Kidney (tissue), 14 donors: ENCODE data around the gene SMG7. TPM values are rescaled to one million over a fixed set of nuclear protein-coding genes. Genes with fewer than 3 reads are reported as not detected.
A peak's percentile ranks its signal among the peaks of the same experiment; 100 is the strongest.

ENCODE experiments used
- DNase-seq, 5 donors: peaks; one replicate each; pipeline ENCODE4 v3.0.0-alpha.2; 2013 to 2020
- FAIRE-seq: peaks from 2 replicates; lab custom pipeline; 2012; peaks lifted over from hg19 to GRCh38; lab: Jason Lieb, UNC
- H3K27ac ChIP-seq, 2 donors: one replicate each; pipeline ENCODE4 v1.7.0; 2013; ENCODE audit warnings: low read depth in 2 of 2, low read length in 2 of 2, inconsistent platforms in 1 of 2
- H3K27me3 ChIP-seq: one replicate; pipeline ENCODE4 v1.7.1; 2013; ENCODE audit warnings: low read length, inconsistent platforms; ENCODE audit not compliant: control insufficient read depth, insufficient read depth
- H3K36me3 ChIP-seq, 3 donors: one replicate each; pipeline versions ENCODE4 v1.7.0 to v1.7.1; 2013; ENCODE audit warnings: low read length in 3 of 3, control low read depth in 1 of 3, inconsistent platforms in 1 of 3; ENCODE audit not compliant: insufficient read depth in 3 of 3, control insufficient read depth in 2 of 3
- H3K4me1 ChIP-seq, 3 donors: one replicate each; pipeline versions ENCODE4 v1.7.0 to v1.7.1; 2013; ENCODE audit warnings: low read length in 3 of 3, inconsistent platforms in 1 of 3, low read depth in 1 of 3; ENCODE audit not compliant: control insufficient read depth in 2 of 3, insufficient read depth in 2 of 3
- H3K4me3 ChIP-seq, 3 donors: one replicate each; pipeline versions ENCODE4 v1.7.0 to v1.8.1; 2013; ENCODE audit warnings: low read length in 3 of 3, control low read depth in 1 of 3, inconsistent platforms in 1 of 3
- H3K9ac ChIP-seq, 3 donors: one replicate each; pipeline versions ENCODE4 v1.7.0 to v1.7.1; 2013; ENCODE audit warnings: low read length in 3 of 3, control low read depth in 1 of 3, inconsistent platforms in 1 of 3
- H3K9me3 ChIP-seq, 3 donors: one replicate each; pipeline versions ENCODE4 v1.7.0 to v1.7.1; 2013; ENCODE audit warnings: low read length in 3 of 3, control low read depth in 1 of 3, inconsistent platforms in 1 of 3; ENCODE audit not compliant: control insufficient read depth in 2 of 3, insufficient read depth in 1 of 3
- CTCF ChIP-seq: IDR thresholded peaks from 3 replicates; pipeline ENCODE4 v1.5.1; 2012; ENCODE audit warnings: mild to moderate bottlenecking, moderate library complexity, borderline replicate concordance; ENCODE audit not compliant: insufficient read depth; ENCODE audit errors: extremely low read depth
- intact Hi-C: fragments of 100-400 bp; cut with DNase I; formaldehyde crosslinking; loops from one replicate; pipeline ENCODE4 v1.11.1; 2022
- polyA plus RNA-seq: library from polyadenylated mRNA; stranded (reverse); fragments of 350-450 nt; fragmentation: Illumina TruSeq; extraction: RNeasy Lipid Tissue Mini Kit (QIAGEN cat#74804); gene quantifications from one replicate; pipeline ENCODE4 v1.2.3, GENCODE V29; 2014; ENCODE audit warnings: low read depth, low replicate concordance; ENCODE audit not compliant: insufficient read depth
- total RNA-seq: library from RNA; stranded (reverse); fragmentation: NEBNext Ultra II Directional; extraction: Animal tissue kit (Norgen Biotek cat#: 25700); gene quantifications from one replicate; pipeline ENCODE4 v1.2.1, GENCODE V29; 2021
- donor health status: control.
- donor health status: control.
- donor health status: control.
- donor health status: control.
- donor health status: control.
- donor health status: DM: yes; HTN: yes; CAD: no.
- donor health status: Normal renal cell carcinoma (clear cell type).

The SMG7 gene
- total and polyA plus RNA-seq, 2 donors from 2014 or later: 15.4 to 56.3 TPM

- no peaks in the 10 kb centered on the region for H3K9me3 ChIP-seq
- H3K27me3 ChIP-seq: no peaks in the 10 kb centered on the region
- H3K9ac ChIP-seq: no peak overlapping the region
- DNase-seq (peak in 1 of 5 donors; percentile 12), FAIRE-seq (no peak)
- no peak overlapping the region for H3K4me3 ChIP-seq
- intact Hi-C loops: no loop called here
- TF ChIP-seq CTCF: no peak
- H3K36me3 ChIP-seq: no peaks in the 10 kb centered on the region
- no peak overlapping the region for H3K27ac ChIP-seq
- H3K4me1 ChIP-seq: peaks cover 0 to 5% (median 0%) of the 10 kb centered on the region in 3 donors
These were observed 97.5 kb downstream of the SMG7 start for GRCh38 chr1:183569801-183570200.

GRCh38 chr1:183570451-183570850, 98.2 kb downstream of the SMG7 start:
- Histone ChIP-seq H3K4me1 (peaks cover 0 to 5% (median 0%) of the 10 kb centered on the region in 3 donors), H3K9me3 (no peaks in the 10 kb centered on the region), H3K36me3 (no peaks in the 10 kb centered on the region), H3K27ac (no peak overlapping the region), H3K9ac (no peak overlapping the region), H3K4me3 (no peak overlapping the region), H3K27me3 (no peaks in the 10 kb centered on the region)
- DNase-seq (no peak), FAIRE-seq (no peak)
- TF ChIP-seq CTCF: no peak
- intact Hi-C loops: no loop called here

- no peaks in the 10 kb centered on the region for H3K36me3 ChIP-seq
- no peaks in the 10 kb centered on the region for H3K27me3 ChIP-seq
- H3K9me3 ChIP-seq: no peaks in the 10 kb centered on the region
- no peak for FAIRE-seq
- H3K9ac ChIP-seq: no peak overlapping the region
- intact Hi-C loops: no loop called here
- no peak for DNase-seq
- no peak overlapping the region for H3K27ac ChIP-seq
- no peak for TF ChIP-seq CTCF
- H3K4me3 ChIP-seq: no peak overlapping the region
- H3K4me1 ChIP-seq: peaks cover 0 to 5% (median 0%) of the 10 kb centered on the region in 3 donors
These were observed 99.5 kb downstream of the SMG7 start for GRCh38 chr1:183571678-183572268.

GRCh38 chr1:183572721-183573120, 100.4 kb downstream of the SMG7 start:
- Histone ChIP-seq H3K36me3 (no peaks in the 10 kb centered on the region), H3K9ac (no peak overlapping the region), H3K27me3 (no peaks in the 10 kb centered on the region), H3K27ac (no peak overlapping the region), H3K4me3 (no peak overlapping the region), H3K4me1 (peaks cover 0 to under 1% (median 0%) of the 10 kb centered on the region in 3 donors), H3K9me3 (no peaks in the 10 kb centered on the region)
- no peak for DNase-seq
- intact Hi-C loops: no loop called here
- TF ChIP-seq CTCF: no peak
- no peak for FAIRE-seq
